NT2/D1 (cell line): ENCODE results near the gene FLNC.

Source experiments
- SUZ12 ChIP-seq: IDR thresholded peaks from 2 replicates; pipeline ENCODE4 v1.6.1; 2011; ENCODE audit not compliant: insufficient read length, insufficient read depth; ENCODE audit errors: extremely low read depth
- YY1 ChIP-seq: IDR thresholded peaks from 2 replicates; pipeline ENCODE4 v1.6.1; 2011; ENCODE audit not compliant: insufficient read length, insufficient read depth
- ZNF274 ChIP-seq: IDR thresholded peaks from 2 replicates; pipeline ENCODE4 v1.6.1; 2011; ENCODE audit warnings: mild to moderate bottlenecking, low read depth, low read length

GRCh38 chr7:128881458-128882125 is 51.4 kb downstream of the FLNC start:
- TF ChIP-seq ZNF274, result no peak
- no peak for TF ChIP-seq YY1
- no peak for TF ChIP-seq SUZ12
